ENCODE measurements around the gene IL18BP.

The IL18BP gene

GRCh38 chr11:71998649-71999310 lies at the start of gene IL18BP:
TSS of gene IL18BP (plus strand) at chr11:71998909. CDS start at chr11:71999985, 1,076 bp downstream.
- H3K4me3 ChIP-seq: peak within 1 kb of the TSS; percentile 9 to 28
- H3K4me1 ChIP-seq: peaks cover 0 to 24% (median 16%) of the 10 kb centered on the region in 4 donors

GRCh38 chr11:71949034-71949433 lies 49.7 kb upstream of the IL18BP start:
- TF ChIP-seq CTCF (IDR thresholded peaks at IDR 0.05): no peak
- no peak overlapping the region for H3K27ac ChIP-seq
- intact Hi-C loops (cut with DNase I; ENCODE audit: low total_unique reads): no loop called here
- DNase-seq: no peak
- H3K27me3 ChIP-seq: no peaks in the 10 kb centered on the region
- no peak overlapping the region for H3K4me3 ChIP-seq
- no peaks in the 10 kb centered on the region for H3K9me3 ChIP-seq
- H3K4me1 ChIP-seq: peaks cover 0 to 48% (median 24%) of the 10 kb centered on the region in 4 donors
- H3K36me3 ChIP-seq: no peaks in the 10 kb centered on the region

More at GRCh38 chr11:71998649-71999310, at the start of gene IL18BP:
- H3K27ac ChIP-seq: peak within 1 kb of the TSS; percentile 44 to 65
- H3K9me3 ChIP-seq: no peaks in the 10 kb centered on the region
- TF ChIP-seq CTCF (IDR thresholded peaks at IDR 0.05): no peak
- H3K27me3 ChIP-seq: no peaks in the 10 kb centered on the region
- peaks cover 10 to 54% (median 34%) of the 10 kb centered on the region in 3 donors for H3K36me3 ChIP-seq
- intact Hi-C loops (cut with DNase I; ENCODE audit: low total_unique reads): no loop called here
- peak in 1 of 2 donors; percentile 70 for DNase-seq

GRCh38 chr11:71951741-71952310 lies 46.9 kb upstream of the IL18BP start:
- no peak for TF ChIP-seq CTCF (IDR thresholded peaks at IDR 0.05)
- intact Hi-C loops (cut with DNase I; ENCODE audit: low total_unique reads): no loop called here
- Histone ChIP-seq H3K27ac (no peak overlapping the region), H3K4me3 (no peak overlapping the region), H3K9me3 (no peaks in the 10 kb centered on the region), H3K36me3 (no peaks in the 10 kb centered on the region), H3K27me3 (no peaks in the 10 kb centered on the region), H3K4me1 (peaks cover 0 to 20% (median 12%) of the 10 kb centered on the region in 4 donors)
- no peak for DNase-seq

- Histone ChIP-seq H3K27me3 (no peaks in the 10 kb centered on the region), H3K36me3 (peaks cover 2 to 14% (median 13%) of the 10 kb centered on the region in 3 donors), H3K4me1 (peaks cover 0 to 3% (median 0%) of the 10 kb centered on the region in 4 donors), H3K9me3 (no peaks in the 10 kb centered on the region), H3K4me3 (no peak overlapping the region), H3K27ac (no peak overlapping the region)
- DNase-seq: no peak
- intact Hi-C loops (cut with DNase I; ENCODE audit: low total_unique reads): no loop called here
- no peak for TF ChIP-seq CTCF (IDR thresholded peaks at IDR 0.05)
Measured at GRCh38 chr11:71955898-71956456, 42.7 kb upstream of the IL18BP start.

GRCh38 chr11:71962428-71963038 lies 36.2 kb upstream of the IL18BP start:
- TF ChIP-seq CTCF (IDR thresholded peaks at IDR 0.05): no peak
- Histone ChIP-seq H3K9me3 (no peaks in the 10 kb centered on the region), H3K36me3 (peaks cover 17 to 52% (median 34%) of the 10 kb centered on the region in 3 donors), H3K4me3 (no peak overlapping the region), H3K27me3 (no peaks in the 10 kb centered on the region), H3K4me1 (peaks cover 0 to 18% (median 2%) of the 10 kb centered on the region in 4 donors), H3K27ac (peak overlapping the region in 1 of 2 donors; percentile 10)
- intact Hi-C loops (cut with DNase I; ENCODE audit: low total_unique reads): no loop called here
- DNase-seq: no peak

Data from tibial artery (tissue), 4 donors.